DND-41 (cell line): ENCODE results near the gene RAMP3.

Experiments
- ATAC-seq: fragments of 200-7000 bp; cut with Tn5 transposase; 3 replicates; pipeline ENCODE4 v1.9.1; 2021; ENCODE audit warnings: low read depth; ENCODE audit not compliant: insufficient read depth
- DNase-seq: peaks from one replicate; pipeline ENCODE4 v3.0.0-alpha.2; 2020
- H2AFZ ChIP-seq: 2 replicates; pipeline ENCODE4 v1.6.0; 2012; ENCODE audit warnings: low read depth, low read length
- H3K27ac ChIP-seq: 2 replicates; pipeline ENCODE4 v1.5.1; 2012; ENCODE audit warnings: low read length, inconsistent platforms
- H3K27me3 ChIP-seq: fragments of 200-600 bp; sonication (generic); 2 replicates; pipeline ENCODE4 v1.6.0; 2012; ENCODE audit warnings: low read length, mild to moderate bottlenecking, inconsistent platforms; ENCODE audit not compliant: insufficient read depth, poor library complexity
- H3K36me3 ChIP-seq: 2 replicates; pipeline ENCODE4 v1.5.1; 2012; ENCODE audit warnings: low read length, inconsistent platforms; ENCODE audit not compliant: insufficient read depth
- H3K4me1 ChIP-seq: 2 replicates; pipeline ENCODE4 v1.5.1; 2012; ENCODE audit warnings: mild to moderate bottlenecking, low read length; ENCODE audit not compliant: insufficient read depth
- H3K4me2 ChIP-seq: 2 replicates; pipeline ENCODE4 v1.6.0; 2012; ENCODE audit warnings: mild to moderate bottlenecking, moderate library complexity, low read length, inconsistent platforms; ENCODE audit not compliant: insufficient read depth
- H3K4me3 ChIP-seq, 2 experiments: fragments of 200-600 bp in 1 of 2; shearing (Covaris generic) in 1 of 2; 2 replicates each; pipeline ENCODE4 v1.5.1; 2012 to 2016; ENCODE audit warnings: inconsistent platforms in 2 of 2, low read length in 2 of 2, mild to moderate bottlenecking in 2 of 2, low read depth in 1 of 2, moderate library complexity in 1 of 2
- H3K79me2 ChIP-seq: 2 replicates; pipeline ENCODE4 v1.6.0; 2012; ENCODE audit warnings: low read length, inconsistent platforms; ENCODE audit not compliant: insufficient read depth
- H3K9ac ChIP-seq: 2 replicates; pipeline ENCODE4 v1.6.0; 2012; ENCODE audit warnings: low read depth, mild to moderate bottlenecking, inconsistent platforms, low read length, moderate library complexity
- H3K9me3 ChIP-seq: 2 replicates; pipeline ENCODE4 v1.5.1; 2012; ENCODE audit warnings: low read length, moderate library complexity, mild to moderate bottlenecking, inconsistent platforms; ENCODE audit not compliant: insufficient read depth, severe bottlenecking
- H4K20me1 ChIP-seq: 2 replicates; pipeline ENCODE4 v1.6.0; 2012; ENCODE audit warnings: low read length; ENCODE audit not compliant: insufficient read depth
- CTCF ChIP-seq: IDR thresholded peaks from 2 replicates; pipeline ENCODE4 v1.5.1; 2012; ENCODE audit warnings: borderline replicate concordance, low read length, moderate library complexity, mild to moderate bottlenecking; ENCODE audit not compliant: poor library complexity, severe bottlenecking; ENCODE audit errors: extremely low read depth
- EZH2 ChIP-seq: IDR thresholded peaks from 3 replicates; pipeline ENCODE4 v1.6.1; 2012; ENCODE audit warnings: borderline replicate concordance, low read depth, mild to moderate bottlenecking, moderate library complexity, low read length, inconsistent platforms; ENCODE audit not compliant: severe bottlenecking

The RAMP3 gene

GRCh38 chr7:45148653-45148973 lies 9.0 kb upstream of the RAMP3 start:
- H4K20me1 ChIP-seq: no peaks in the 10 kb centered on the region
- DNase-seq: no peak
- H3K9ac ChIP-seq: no peak overlapping the region
- H3K4me2 ChIP-seq: no peak overlapping the region
- no peak overlapping the region for H2AFZ ChIP-seq
- no peaks in the 10 kb centered on the region for H3K4me1 ChIP-seq
- H3K36me3 ChIP-seq: no peaks in the 10 kb centered on the region
- no peak for ATAC-seq
- H3K27ac ChIP-seq: no peak overlapping the region
- H3K4me3 ChIP-seq: no peak overlapping the region
- no peaks in the 10 kb centered on the region for H3K27me3 ChIP-seq
- TF ChIP-seq CTCF (no peak), EZH2 (no peak)
- H3K9me3 ChIP-seq: no peaks in the 10 kb centered on the region
- no peaks in the 10 kb centered on the region for H3K79me2 ChIP-seq

- Histone ChIP-seq H3K4me2 (no peak overlapping the region), H2AFZ (no peak overlapping the region), H3K4me3 (no peak overlapping the region), H3K79me2 (no peaks in the 10 kb centered on the region), H3K27me3 (no peaks in the 10 kb centered on the region), H3K27ac (no peak overlapping the region), H3K9ac (no peak overlapping the region), H3K36me3 (no peaks in the 10 kb centered on the region), H4K20me1 (no peaks in the 10 kb centered on the region), H3K9me3 (no peaks in the 10 kb centered on the region), H3K4me1 (no peaks in the 10 kb centered on the region)
- TF ChIP-seq CTCF: no peak
- no peak for TF ChIP-seq EZH2
- ATAC-seq (no peak), DNase-seq (no peak)
These were observed 8.0 kb upstream of the RAMP3 start for GRCh38 chr7:45149606-45150005.

GRCh38 chr7:45150199-45150598 lies 7.4 kb upstream of the RAMP3 start:
- no peaks in the 10 kb centered on the region for H3K36me3 ChIP-seq
- no peak for DNase-seq
- H2AFZ ChIP-seq: no peak overlapping the region
- no peaks in the 10 kb centered on the region for H3K79me2 ChIP-seq
- H3K9me3 ChIP-seq: no peaks in the 10 kb centered on the region
- no peak overlapping the region for H3K4me2 ChIP-seq
- no peak overlapping the region for H3K4me3 ChIP-seq
- no peak for ATAC-seq
- H3K27ac ChIP-seq: no peak overlapping the region
- TF ChIP-seq EZH2 (no peak), CTCF (no peak)
- H3K27me3 ChIP-seq: no peaks in the 10 kb centered on the region
- H3K9ac ChIP-seq: no peak overlapping the region
- no peaks in the 10 kb centered on the region for H3K4me1 ChIP-seq
- no peaks in the 10 kb centered on the region for H4K20me1 ChIP-seq

- no peak overlapping the region for H3K4me3 ChIP-seq
- ATAC-seq: no peak
- no peak for TF ChIP-seq EZH2
These were observed 6.4 kb upstream of the RAMP3 start for GRCh38 chr7:45151131-45151684.

More at GRCh38 chr7:45151131-45151684, 6.4 kb upstream of the RAMP3 start:
- no peak overlapping the region for H2AFZ ChIP-seq
- DNase-seq: no peak
- no peak overlapping the region for H3K27ac ChIP-seq
- H3K79me2 ChIP-seq: no peaks in the 10 kb centered on the region
- H3K36me3 ChIP-seq: no peaks in the 10 kb centered on the region
- H3K9ac ChIP-seq: no peak overlapping the region
- H3K27me3 ChIP-seq: no peaks in the 10 kb centered on the region
- no peaks in the 10 kb centered on the region for H4K20me1 ChIP-seq
- no peaks in the 10 kb centered on the region for H3K4me1 ChIP-seq
- no peak overlapping the region for H3K4me2 ChIP-seq
- H3K9me3 ChIP-seq: no peaks in the 10 kb centered on the region
